H9 (cell line): ENCODE results near the gene KIF2C. TPM values are rescaled to one million over a fixed set of nuclear protein-coding genes. Genes with fewer than 3 reads are reported as not detected.

Source experiments
- DNase-seq: peaks from one replicate; pipeline ENCODE4 v3.0.0-alpha.2; 2017
- H2AFZ ChIP-seq: one replicate; pipeline ENCODE4 v1.6.1; 2013; ENCODE audit warnings: mild to moderate bottlenecking, low read length, control low read depth, moderate library complexity
- H2AK5ac ChIP-seq: 2 replicates; pipeline ENCODE4 v1.6.1; 2013; ENCODE audit warnings: low read length, control low read depth, mixed read lengths; ENCODE audit not compliant: insufficient read length
- H2BK120ac ChIP-seq: one replicate; pipeline ENCODE4 v1.6.1; 2013; ENCODE audit warnings: low read depth, mild to moderate bottlenecking, low read length, control low read depth, inconsistent platforms; ENCODE audit not compliant: poor library complexity, severe bottlenecking
- H2BK12ac ChIP-seq: 2 replicates; pipeline ENCODE4 v1.6.1; 2013; ENCODE audit warnings: low read length, control low read depth, mixed read lengths, low read depth; ENCODE audit not compliant: insufficient read length
- H2BK15ac ChIP-seq: 2 replicates; pipeline ENCODE4 v1.6.1; 2013; ENCODE audit warnings: low read depth, low read length, control low read depth
- H2BK20ac ChIP-seq: one replicate; pipeline ENCODE4 v1.6.1; 2013; ENCODE audit warnings: low read depth, mild to moderate bottlenecking, low read length, control low read depth, inconsistent platforms; ENCODE audit not compliant: poor library complexity, severe bottlenecking
- H2BK5ac ChIP-seq: 2 replicates; pipeline ENCODE4 v1.6.1; 2013; ENCODE audit warnings: low read length, control low read depth, mixed read lengths; ENCODE audit not compliant: insufficient read length
- H3K14ac ChIP-seq: 2 replicates; pipeline ENCODE4 v1.6.1; 2013; ENCODE audit warnings: low read length, control low read depth; ENCODE audit not compliant: insufficient read depth
- H3K18ac ChIP-seq: 2 replicates; pipeline ENCODE4 v1.6.1; 2013; ENCODE audit warnings: low read depth, mild to moderate bottlenecking, mixed read lengths, low read length, control low read depth; ENCODE audit not compliant: insufficient read length
- H3K23ac ChIP-seq: 2 replicates; pipeline ENCODE4 v1.6.1; 2013; ENCODE audit warnings: low read length, control low read depth, mixed read lengths, low read depth; ENCODE audit not compliant: insufficient read length
- H3K23me2 ChIP-seq: 2 replicates; pipeline ENCODE4 v1.6.1; 2013; ENCODE audit warnings: low read depth, mild to moderate bottlenecking, mixed read lengths, low read length, control low read depth; ENCODE audit not compliant: insufficient read length, poor library complexity, severe bottlenecking
- H3K27ac ChIP-seq: 2 replicates; pipeline ENCODE4 v1.5.1; 2013; ENCODE audit warnings: low read length, control low read depth, mixed read lengths, low read depth; ENCODE audit not compliant: insufficient read length
- H3K27me3 ChIP-seq: 2 replicates; pipeline ENCODE4 v1.6.1; 2013; ENCODE audit warnings: low read length, control low read depth, inconsistent platforms; ENCODE audit not compliant: insufficient read depth
- H3K4ac ChIP-seq: 2 replicates; pipeline ENCODE4 v1.6.1; 2013; ENCODE audit warnings: low read depth, mild to moderate bottlenecking, control low read depth, inconsistent platforms, low read length, moderate library complexity
- H3K4me1 ChIP-seq: 2 replicates; pipeline ENCODE4 v1.6.1; 2013; ENCODE audit warnings: low read length, control low read depth, inconsistent platforms; ENCODE audit not compliant: insufficient read depth
- H3K4me2 ChIP-seq: 2 replicates; pipeline ENCODE4 v1.6.1; 2013; ENCODE audit warnings: low read length, control low read depth, mixed read lengths; ENCODE audit not compliant: insufficient read length, insufficient read depth
- H3K56ac ChIP-seq: 2 replicates; pipeline ENCODE4 v1.6.1; 2013; ENCODE audit warnings: low read depth, mild to moderate bottlenecking, mixed read lengths, low read length, control low read depth; ENCODE audit not compliant: insufficient read length
- H3K79me1 ChIP-seq: 2 replicates; pipeline ENCODE4 v1.6.1; 2013; ENCODE audit warnings: low read depth, mild to moderate bottlenecking, moderate library complexity, low read length, control low read depth, inconsistent platforms; ENCODE audit not compliant: insufficient read depth, poor library complexity, severe bottlenecking
- H3K79me2 ChIP-seq: 2 replicates; pipeline ENCODE4 v1.6.1; 2013; ENCODE audit warnings: low read length, control low read depth, inconsistent platforms; ENCODE audit not compliant: insufficient read depth
- H3K9ac ChIP-seq: 2 replicates; pipeline ENCODE4 v1.6.1; 2013; ENCODE audit warnings: low read length, control low read depth, mixed read lengths; ENCODE audit not compliant: insufficient read length; ENCODE audit errors: extremely low read depth
- H3K9me3 ChIP-seq: one replicate; pipeline ENCODE4 v1.6.1; 2013; ENCODE audit warnings: low read depth, low read length, inconsistent platforms; ENCODE audit not compliant: control insufficient read depth
- H3T11ph ChIP-seq: one replicate; pipeline ENCODE4 v1.6.1; 2013; ENCODE audit warnings: mild to moderate bottlenecking, low read length, control low read depth, inconsistent platforms
- H4K20me1 ChIP-seq: one replicate; pipeline ENCODE4 v1.6.1; 2013; ENCODE audit not compliant: control insufficient read depth, insufficient read length, insufficient read depth
- H4K5ac ChIP-seq: 2 replicates; pipeline ENCODE4 v1.6.1; 2013; ENCODE audit warnings: low read depth, mild to moderate bottlenecking, mixed read lengths, low read length, control low read depth; ENCODE audit not compliant: insufficient read length
- H4K8ac ChIP-seq: replicated peaks from 2 replicates; pipeline ENCODE4 v1.6.1; 2013; ENCODE audit warnings: low read length, control low read depth, mixed read lengths, low read depth; ENCODE audit not compliant: insufficient read length
- H4K91ac ChIP-seq: 2 replicates; pipeline ENCODE4 v1.6.1; 2013; ENCODE audit warnings: low read depth, mild to moderate bottlenecking, moderate library complexity, mixed read lengths, low read length, control low read depth; ENCODE audit not compliant: insufficient read length
- H3K27ac Mint-ChIP-seq, 3 experiments: 2 replicates in 2 of 3; 3 replicates in 1 of 3; pipeline ENCODE4 v1.8.0; 2020 to 2021; ENCODE audit warnings: mixed read lengths in 3 of 3, mild to moderate bottlenecking in 1 of 3, moderate library complexity in 1 of 3
- H3K27me3 Mint-ChIP-seq: 2 replicates; pipeline ENCODE4 v1.8.0; 2021; ENCODE audit warnings: low read depth, mild to moderate bottlenecking, moderate library complexity, mixed read lengths
- H3K36me3 Mint-ChIP-seq, 3 experiments: 2 replicates in 2 of 3; 3 replicates in 1 of 3; pipeline ENCODE4 v1.8.0; 2020 to 2021; ENCODE audit warnings: low read depth in 3 of 3, mixed read lengths in 3 of 3; ENCODE audit not compliant: insufficient read depth in 1 of 3
- H3K4me1 Mint-ChIP-seq, 2 experiments: 2 replicates each; pipeline ENCODE4 v1.8.0; 2020; ENCODE audit warnings: mixed read lengths in 2 of 2
- H3K4me3 Mint-ChIP-seq, 2 experiments: 2 replicates in 1 of 2; 3 replicates in 1 of 2; pipeline ENCODE4 v1.8.0; 2020 to 2021; ENCODE audit warnings: mild to moderate bottlenecking in 2 of 2, mixed read lengths in 2 of 2, moderate library complexity in 1 of 2
- H3K9me3 Mint-ChIP-seq, 2 experiments: 2 replicates in 1 of 2; 3 replicates in 1 of 2; pipeline ENCODE4 v1.8.0; 2020; ENCODE audit warnings: mild to moderate bottlenecking in 2 of 2, mixed read lengths in 2 of 2, moderate library complexity in 1 of 2
- CTCF ChIP-seq: fragments of 200-600 bp; sonication (generic); conservative IDR thresholded peaks from 3 replicates; pipeline ENCODE4 v1.8.0; 2021; ENCODE audit warnings: antibody characterized with exemption, mild to moderate bottlenecking
- WGBS: extraction: QIAGEN DNeasy Blood & Tissue Kit; methylation state at CpG from one replicate; pipeline ENCODE4 v1.1.7; 2013; ENCODE audit warnings: missing lambda C conversion rate, low lambda C conversion rate, mixed read lengths; ENCODE audit not compliant: insufficient read length; ENCODE audit errors: extremely low coverage; 5-methylcytosine and 5-hydroxymethylcytosine counted together
- total RNA-seq: library from RNA; stranded (reverse); gene quantifications from 2 replicates; pipeline ENCODE4 v1.2.1, GENCODE V29; 2021

The KIF2C gene
- total RNA-seq, 1 experiment from 2014 or later: 73.1 TPM

GRCh38 chr1:44713321-44713781 lies 26.3 kb upstream of the KIF2C start:
- no peak overlapping the region for H3K14ac ChIP-seq
- H3K18ac ChIP-seq: no peak overlapping the region
- Mint-ChIP-seq H3K9me3 (peaks cover 7 to 9% of the 10 kb centered on the region in 2 experiments), H3K27me3 (peaks cover under 1% of the 10 kb centered on the region; the same call in 1 of the 2 replicates), H3K4me3 (no peak overlapping the region), H3K27ac (no peak overlapping the region), H3K36me3 (peaks cover 0 to 7% (median 0%) of the 10 kb centered on the region in 3 experiments; a peak in 3 of 7 replicates), H3K4me1 (peaks cover 8 to 11% of the 10 kb centered on the region in 2 experiments)
- no peak overlapping the region for H2BK5ac ChIP-seq
- DNase-seq: no peak
- H2AK5ac ChIP-seq: no peak overlapping the region
- no peaks in the 10 kb centered on the region for H3K79me2 ChIP-seq
- no peak overlapping the region for H2BK120ac ChIP-seq
- H4K20me1 ChIP-seq: no peaks in the 10 kb centered on the region
- no peak overlapping the region for H3K56ac ChIP-seq
- no peak overlapping the region for H2BK12ac ChIP-seq
- no peak overlapping the region for H3K4me2 ChIP-seq
- no peaks in the 10 kb centered on the region for H3K79me1 ChIP-seq
- no CpG with 5 or more reads among the region's 6 CpGs for WGBS
- no peak overlapping the region for H3K9ac ChIP-seq
- no peaks in the 10 kb centered on the region for H3K27me3 ChIP-seq
- no peak overlapping the region for H2BK15ac ChIP-seq
- H3K23ac ChIP-seq: no peak overlapping the region
- H2AFZ ChIP-seq: no peak overlapping the region
- no peak overlapping the region for H4K8ac ChIP-seq
- no peak overlapping the region for H3K27ac ChIP-seq
- no peak overlapping the region for H3T11ph ChIP-seq
- no peak for TF ChIP-seq CTCF
- H3K9me3 ChIP-seq: no peaks in the 10 kb centered on the region
- H3K4ac ChIP-seq: no peak overlapping the region
- H3K23me2 ChIP-seq: no peaks in the 10 kb centered on the region
- no peak overlapping the region for H4K91ac ChIP-seq
- no peaks in the 10 kb centered on the region for H3K4me1 ChIP-seq
- no peak overlapping the region for H2BK20ac ChIP-seq
- H4K5ac ChIP-seq: no peak overlapping the region
